ENCODE results near the gene AHDC1. TPM values are rescaled to one million over a fixed set of nuclear protein-coding genes. Genes with fewer than 3 reads are reported as not detected.
A peak's percentile ranks its signal among the peaks of the same experiment; 100 is the strongest.

Gene AHDC1
- total and polyA plus RNA-seq, 10 of the 15 experiments (the other 5 are each of a cell fraction or from before 2014, with no cell fraction given), result 0.21 to 13.0 (median 1.4) TPM

DNA sequence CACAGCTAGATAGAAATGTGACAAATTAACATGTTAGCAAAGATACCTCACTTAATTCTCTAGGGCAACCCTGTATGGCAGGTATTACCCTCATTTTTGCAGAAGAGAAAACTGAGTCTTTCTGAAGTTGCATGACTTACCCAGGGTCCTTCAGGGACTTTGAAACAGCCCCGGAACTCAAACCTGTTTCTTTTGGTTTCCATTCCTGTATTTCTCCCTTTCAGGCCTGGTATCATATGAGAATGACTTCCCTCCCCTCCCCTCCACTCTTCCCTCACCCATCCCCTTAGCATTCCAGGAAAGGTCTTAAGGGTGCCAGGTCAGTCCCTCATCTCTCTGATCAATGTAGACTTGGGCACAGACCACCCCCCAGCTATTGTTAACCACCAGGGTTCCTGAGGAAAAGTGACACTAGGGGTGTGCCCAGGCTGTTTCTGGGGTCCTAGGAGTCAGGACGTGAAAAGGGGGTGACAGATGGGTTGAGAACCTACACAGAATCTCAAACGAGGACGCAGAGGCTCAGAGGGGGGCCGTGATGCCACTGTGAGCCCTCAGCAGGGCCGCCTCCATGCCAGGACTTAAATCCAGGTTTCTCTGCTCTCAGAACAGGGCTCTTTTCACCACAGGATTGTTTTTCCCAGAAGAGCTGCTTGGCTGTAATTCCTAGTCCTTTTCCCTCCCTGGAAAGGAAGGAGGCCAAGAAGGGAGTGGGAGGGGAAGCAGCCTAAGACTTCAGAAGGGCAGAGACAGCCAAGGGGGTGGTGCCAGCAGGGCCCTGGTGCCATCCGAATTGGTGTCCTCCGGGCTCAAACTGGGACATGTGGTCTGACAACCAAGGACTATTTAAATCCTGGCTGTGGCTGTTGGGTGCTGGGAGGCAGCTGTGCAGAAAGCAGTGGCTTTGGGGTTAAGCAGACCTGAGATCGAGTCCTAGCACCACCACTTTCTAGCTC is 111.9 kb downstream of the AHDC1 start:
- no peaks in the 10 kb centered on the region for H3K27me3 ChIP-seq (replicated peaks in 1 of 2; ENCODE audit: control insufficient read depth in 2 of 2, insufficient read depth in 2 of 2, low read length in 1 of 2)
- intact Hi-C loops (cut with micrococcal nuclease; ENCODE audit: unreplicated experiment), result loop anchor here (2.0 to 5.0 kb wide), 2 partner anchors 45 to 75 kb away; no protein-coding TSS in a partner anchor
- H2AFZ ChIP-seq (ENCODE audit: control insufficient read depth, low read depth, low read length), result peak overlapping the region; percentile 71
- 41% methylated on average over 9 of the region's 9 CpGs for WGBS (ENCODE audit: insufficient coverage, insufficient replicate concordance, low lambda C conversion rate, missing lambda C conversion rate)
- no peaks in the 10 kb centered on the region for H3K9me3 ChIP-seq (replicated peaks; ENCODE audit: control insufficient read depth, insufficient read depth, low read length)
- no peaks in the 10 kb centered on the region for H3K36me3 ChIP-seq (ENCODE audit: control insufficient read depth in 2 of 2, insufficient read depth in 2 of 2, low read length in 1 of 2)
- H4K20me1 ChIP-seq (ENCODE audit: control insufficient read depth, insufficient read depth), result no peaks in the 10 kb centered on the region; the same call in 1 of the 2 replicates
- ATAC-seq (peak; percentile 27), DNase-seq (ENCODE audit: low read depth, low spot score) (no peak), FAIRE-seq (no peak)
- peak overlapping the region; percentile 59 for H3K9ac ChIP-seq (ENCODE audit: control insufficient read depth, insufficient read depth, low read length)
- ChIA-PET RAD21 (ENCODE audit: unreplicated experiment) (interaction anchor here (0.6 to 7.4 kb wide), 9 partner anchors 15 to 705 kb away, joined by 3 to 94 read pairs (median 5); no protein-coding TSS in a partner anchor), POLR2A (interaction anchor here (0.6 to 6.0 kb wide), 19 partner anchors 8 to 319 kb away, joined by 3 to 38 read pairs (median 4); no protein-coding TSS in a partner anchor), CTCF (interaction anchor here (1.1 to 3.8 kb wide), 5 partner anchors 10 to 115 kb away, joined by 3 to 13 read pairs (median 5); no protein-coding TSS in a partner anchor), SMC1A (ENCODE audit: uncharacterized antibody, unreplicated experiment) (interaction anchor here (0.6 to 7.1 kb wide), 17 partner anchors 9 to 334 kb away, joined by 3 to 67 read pairs (median 6); no protein-coding TSS in a partner anchor)
- H3K4me1 ChIP-seq (ENCODE audit: control insufficient read depth, insufficient read depth, low read length), result peaks cover 27% of the 10 kb centered on the region
- peaks cover 26% of the 10 kb centered on the region for H3K79me2 ChIP-seq (ENCODE audit: control insufficient read depth, insufficient read depth, low read length)
- H3K4me2 ChIP-seq (ENCODE audit: control insufficient read depth, insufficient read depth), result peak overlapping the region; percentile 84
- peak overlapping the region; percentile 74; the same call in 1 of the 2 replicates for H3K4me3 ChIP-seq
- H3K27ac ChIP-seq (ENCODE audit: control insufficient read depth, insufficient read depth), result peak overlapping the region; percentile 99
- in situ Hi-C loops (cut with MboI), result no loop called here
- TSS peak; percentile 67 for BruUV-seq (replicated peaks)
- no peak for TF ChIP-seq NFXL1 (IDR thresholded peaks at IDR 0.05; ENCODE audit: borderline replicate concordance)
- TF ChIP-seq, protein P1, sequence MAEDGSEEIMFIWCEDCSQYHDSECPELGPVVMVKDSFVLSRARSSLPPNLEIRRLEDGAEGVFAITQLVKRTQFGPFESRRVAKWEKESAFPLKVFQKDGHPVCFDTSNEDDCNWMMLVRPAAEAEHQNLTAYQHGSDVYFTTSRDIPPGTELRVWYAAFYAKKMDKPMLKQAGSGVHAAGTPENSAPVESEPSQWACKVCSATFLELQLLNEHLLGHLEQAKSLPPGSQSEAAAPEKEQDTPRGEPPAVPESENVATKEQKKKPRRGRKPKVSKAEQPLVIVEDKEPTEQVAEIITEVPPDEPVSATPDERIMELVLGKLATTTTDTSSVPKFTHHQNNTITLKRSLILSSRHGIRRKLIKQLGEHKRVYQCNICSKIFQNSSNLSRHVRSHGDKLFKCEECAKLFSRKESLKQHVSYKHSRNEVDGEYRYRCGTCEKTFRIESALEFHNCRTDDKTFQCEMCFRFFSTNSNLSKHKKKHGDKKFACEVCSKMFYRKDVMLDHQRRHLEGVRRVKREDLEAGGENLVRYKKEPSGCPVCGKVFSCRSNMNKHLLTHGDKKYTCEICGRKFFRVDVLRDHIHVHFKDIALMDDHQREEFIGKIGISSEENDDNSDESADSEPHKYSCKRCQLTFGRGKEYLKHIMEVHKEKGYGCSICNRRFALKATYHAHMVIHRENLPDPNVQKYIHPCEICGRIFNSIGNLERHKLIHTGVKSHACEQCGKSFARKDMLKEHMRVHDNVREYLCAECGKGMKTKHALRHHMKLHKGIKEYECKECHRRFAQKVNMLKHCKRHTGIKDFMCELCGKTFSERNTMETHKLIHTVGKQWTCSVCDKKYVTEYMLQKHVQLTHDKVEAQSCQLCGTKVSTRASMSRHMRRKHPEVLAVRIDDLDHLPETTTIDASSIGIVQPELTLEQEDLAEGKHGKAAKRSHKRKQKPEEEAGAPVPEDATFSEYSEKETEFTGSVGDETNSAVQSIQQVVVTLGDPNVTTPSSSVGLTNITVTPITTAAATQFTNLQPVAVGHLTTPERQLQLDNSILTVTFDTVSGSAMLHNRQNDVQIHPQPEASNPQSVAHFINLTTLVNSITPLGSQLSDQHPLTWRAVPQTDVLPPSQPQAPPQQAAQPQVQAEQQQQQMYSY (CRISPR knock-in tag; IDR thresholded peaks at IDR 0.05), result no peak
- TF ChIP-seq MXI1 (IDR thresholded peaks at IDR 0.05; ENCODE audit: low read depth, low read length), result 0 out of 2 replicates have a peak, but pooled peaks have one; percentile 21
- TF ChIP-seq KAT2A (conservative IDR thresholded peaks at IDR 0.05; ENCODE audit: control insufficient read depth, low read depth, low read length), result no peak
- TF ChIP-seq IKZF1 (conservative IDR thresholded peaks at IDR 0.05), result peak; percentile 12; the same call in 1 of the 2 replicates
- peak; percentile 61; the same call in 1 of the 2 replicates for TF ChIP-seq RELB (IDR thresholded peaks at IDR 0.05; ENCODE audit: low read depth)
- TF ChIP-seq, protein P2, sequence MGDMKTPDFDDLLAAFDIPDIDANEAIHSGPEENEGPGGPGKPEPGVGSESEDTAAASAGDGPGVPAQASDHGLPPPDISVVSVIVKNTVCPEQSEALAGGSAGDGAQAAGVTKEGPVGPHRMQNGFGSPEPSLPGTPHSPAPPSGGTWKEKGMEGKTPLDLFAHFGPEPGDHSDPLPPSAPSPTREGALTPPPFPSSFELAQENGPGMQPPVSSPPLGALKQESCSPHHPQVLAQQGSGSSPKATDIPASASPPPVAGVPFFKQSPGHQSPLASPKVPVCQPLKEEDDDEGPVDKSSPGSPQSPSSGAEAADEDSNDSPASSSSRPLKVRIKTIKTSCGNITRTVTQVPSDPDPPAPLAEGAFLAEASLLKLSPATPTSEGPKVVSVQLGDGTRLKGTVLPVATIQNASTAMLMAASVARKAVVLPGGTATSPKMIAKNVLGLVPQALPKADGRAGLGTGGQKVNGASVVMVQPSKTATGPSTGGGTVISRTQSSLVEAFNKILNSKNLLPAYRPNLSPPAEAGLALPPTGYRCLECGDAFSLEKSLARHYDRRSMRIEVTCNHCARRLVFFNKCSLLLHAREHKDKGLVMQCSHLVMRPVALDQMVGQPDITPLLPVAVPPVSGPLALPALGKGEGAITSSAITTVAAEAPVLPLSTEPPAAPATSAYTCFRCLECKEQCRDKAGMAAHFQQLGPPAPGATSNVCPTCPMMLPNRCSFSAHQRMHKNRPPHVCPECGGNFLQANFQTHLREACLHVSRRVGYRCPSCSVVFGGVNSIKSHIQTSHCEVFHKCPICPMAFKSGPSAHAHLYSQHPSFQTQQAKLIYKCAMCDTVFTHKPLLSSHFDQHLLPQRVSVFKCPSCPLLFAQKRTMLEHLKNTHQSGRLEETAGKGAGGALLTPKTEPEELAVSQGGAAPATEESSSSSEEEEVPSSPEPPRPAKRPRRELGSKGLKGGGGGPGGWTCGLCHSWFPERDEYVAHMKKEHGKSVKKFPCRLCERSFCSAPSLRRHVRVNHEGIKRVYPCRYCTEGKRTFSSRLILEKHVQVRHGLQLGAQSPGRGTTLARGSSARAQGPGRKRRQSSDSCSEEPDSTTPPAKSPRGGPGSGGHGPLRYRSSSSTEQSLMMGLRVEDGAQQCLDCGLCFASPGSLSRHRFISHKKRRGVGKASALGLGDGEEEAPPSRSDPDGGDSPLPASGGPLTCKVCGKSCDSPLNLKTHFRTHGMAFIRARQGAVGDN (IDR thresholded peaks at IDR 0.05), result peak; percentile 48; the same call in 1 of the 2 replicates
- TF ChIP-seq CREB1 (IDR thresholded peaks at IDR 0.05; ENCODE audit: low read depth), result no peak
- TF ChIP-seq LARP7 (IDR thresholded peaks at IDR 0.05), result no peak
- TF ChIP-seq CEBPB (IDR thresholded peaks at IDR 0.05; ENCODE audit: borderline replicate concordance in 1 of 2, low read depth in 2 of 2, low read length in 2 of 2), result no peak
